Right atrium auricular region (tissue), 2 donors: Measurements from ENCODE around the gene PRELID1. TPM values are rescaled to one million over a fixed set of nuclear protein-coding genes. Genes with fewer than 3 reads are reported as not detected.

Source experiments
- DNase-seq: peaks from one replicate; pipeline ENCODE4 v3.0.0-alpha.2; 2019; ENCODE audit warnings: low spot score
- H3K27ac ChIP-seq, 2 donors: fragments of 200-600 bp; sonication (generic); 1 replicate in 1 of 2; 2 replicates in 1 of 2; pipeline ENCODE4 v1.5.1; 2016 to 2019
- H3K27me3 ChIP-seq, 2 donors: fragments of 200-600 bp; sonication (generic); one replicate each; pipeline versions ENCODE4 v1.5.1 to v1.6.0; 2017 to 2019
- H3K36me3 ChIP-seq: fragments of 200-600 bp; sonication (generic); one replicate; pipeline ENCODE4 v1.5.1; 2016
- H3K4me1 ChIP-seq, 2 donors: fragments of 200-600 bp; sonication (generic); one replicate each; pipeline versions ENCODE4 v1.5.1 to v1.6.0; 2017 to 2019
- H3K4me3 ChIP-seq, 2 donors: fragments of 200-600 bp; sonication (generic); 1 replicate in 1 of 2; 2 replicates in 1 of 2; pipeline ENCODE4 v1.5.1; 2017 to 2019; ENCODE audit warnings: mild to moderate bottlenecking in 1 of 2, moderate library complexity in 1 of 2
- H3K9me3 ChIP-seq, 2 donors: fragments of 200-600 bp; sonication (generic); one replicate each; pipeline ENCODE4 v1.5.1; 2019
- CTCF ChIP-seq, 2 donors: fragments of 200-600 bp; sonication (generic); IDR thresholded peaks; one replicate each; pipeline ENCODE4 v1.5.1; 2019; ENCODE audit warnings: antibody characterized with exemption in 2 of 2
- total RNA-seq, 2 donors: library from RNA; depleted of rRNA; stranded (reverse); fragments of >200 nt; gene quantifications; one replicate each; pipeline ENCODE4 v1.1.0, GENCODE V29; 2016

The PRELID1 gene
- total RNA-seq, 2 donors from 2014 or later = 26.7 to 44.3 TPM

- Histone ChIP-seq H3K27me3 (no peaks in the 10 kb centered on the region), H3K4me1 (no peaks in the 10 kb centered on the region), H3K9me3 (no peaks in the 10 kb centered on the region), H3K36me3 (no peaks in the 10 kb centered on the region), H3K27ac (no peak overlapping the region), H3K4me3 (no peak overlapping the region)
- TF ChIP-seq CTCF (IDR thresholded peaks at IDR 0.05) = no peak
- DNase-seq = no peak
Observed at GRCh38 chr5:177320879-177321278, 17.3 kb downstream of the PRELID1 start.

- Histone ChIP-seq H3K27ac (no peak overlapping the region), H3K4me3 (no peak overlapping the region), H3K27me3 (no peaks in the 10 kb centered on the region), H3K36me3 (no peaks in the 10 kb centered on the region), H3K4me1 (no peaks in the 10 kb centered on the region), H3K9me3 (no peaks in the 10 kb centered on the region)
- no peak for DNase-seq
- no peak for TF ChIP-seq CTCF (IDR thresholded peaks at IDR 0.05)
Observed at GRCh38 chr5:177325868-177326381, 22.3 kb downstream of the PRELID1 start.

GRCh38 chr5:177327539-177328522, 24.2 kb downstream of the PRELID1 start:
- Histone ChIP-seq H3K27me3 (no peaks in the 10 kb centered on the region), H3K4me1 (no peaks in the 10 kb centered on the region), H3K36me3 (peaks cover 18% of the 10 kb centered on the region), H3K4me3 (no peak overlapping the region), H3K27ac (peak overlapping the region; percentile 33 to 48), H3K9me3 (no peaks in the 10 kb centered on the region)
- DNase-seq = no peak
- TF ChIP-seq CTCF (IDR thresholded peaks at IDR 0.05) = no peak

- Histone ChIP-seq H3K27ac (no peak overlapping the region), H3K4me3 (no peak overlapping the region), H3K27me3 (no peaks in the 10 kb centered on the region), H3K36me3 (peaks cover 27% of the 10 kb centered on the region), H3K4me1 (no peaks in the 10 kb centered on the region), H3K9me3 (no peaks in the 10 kb centered on the region)
- DNase-seq = no peak
- no peak for TF ChIP-seq CTCF (IDR thresholded peaks at IDR 0.05)
Observed at GRCh38 chr5:177328545-177329231, 25.1 kb downstream of the PRELID1 start.

GRCh38 chr5:177329883-177330282, 26.3 kb downstream of the PRELID1 start:
- TF ChIP-seq CTCF (IDR thresholded peaks at IDR 0.05) = no peak
- Histone ChIP-seq H3K36me3 (peaks cover 38% of the 10 kb centered on the region), H3K27ac (no peak overlapping the region), H3K27me3 (no peaks in the 10 kb centered on the region), H3K4me3 (no peak overlapping the region), H3K9me3 (no peaks in the 10 kb centered on the region), H3K4me1 (peaks cover 0 to 7% of the 10 kb centered on the region in 2 donors)
- no peak for DNase-seq
